ENCODE results near the gene SLC39A11. TPM values are rescaled to one million over a fixed set of nuclear protein-coding genes. Genes with fewer than 3 reads are reported as not detected.

Gene SLC39A11
- total and polyA plus RNA-seq, 4 donors, result 18.9 to 44.9 (median 28.2) TPM

DNA sequence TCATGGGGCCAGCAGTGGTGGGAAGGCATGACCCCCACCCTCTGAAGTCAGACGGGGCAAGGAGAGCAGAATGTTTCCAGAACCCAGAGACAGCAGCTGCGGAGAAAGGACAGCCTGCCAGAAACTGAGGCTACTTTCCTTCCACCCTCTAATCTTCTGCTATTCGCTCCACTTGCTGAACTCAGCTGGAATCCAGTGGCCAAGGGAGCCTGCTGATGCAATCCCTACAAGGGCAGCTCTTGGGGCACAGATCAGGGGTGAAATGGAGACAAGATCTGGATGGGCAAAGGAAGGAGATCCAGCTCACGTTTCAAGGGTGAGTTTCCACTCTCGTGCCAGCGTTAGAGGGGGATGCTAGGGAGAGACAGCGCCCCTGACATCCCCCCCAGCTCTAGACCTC lies 479.1 kb downstream of the SLC39A11 start (continued):
- TF ChIP-seq, protein P1, sequence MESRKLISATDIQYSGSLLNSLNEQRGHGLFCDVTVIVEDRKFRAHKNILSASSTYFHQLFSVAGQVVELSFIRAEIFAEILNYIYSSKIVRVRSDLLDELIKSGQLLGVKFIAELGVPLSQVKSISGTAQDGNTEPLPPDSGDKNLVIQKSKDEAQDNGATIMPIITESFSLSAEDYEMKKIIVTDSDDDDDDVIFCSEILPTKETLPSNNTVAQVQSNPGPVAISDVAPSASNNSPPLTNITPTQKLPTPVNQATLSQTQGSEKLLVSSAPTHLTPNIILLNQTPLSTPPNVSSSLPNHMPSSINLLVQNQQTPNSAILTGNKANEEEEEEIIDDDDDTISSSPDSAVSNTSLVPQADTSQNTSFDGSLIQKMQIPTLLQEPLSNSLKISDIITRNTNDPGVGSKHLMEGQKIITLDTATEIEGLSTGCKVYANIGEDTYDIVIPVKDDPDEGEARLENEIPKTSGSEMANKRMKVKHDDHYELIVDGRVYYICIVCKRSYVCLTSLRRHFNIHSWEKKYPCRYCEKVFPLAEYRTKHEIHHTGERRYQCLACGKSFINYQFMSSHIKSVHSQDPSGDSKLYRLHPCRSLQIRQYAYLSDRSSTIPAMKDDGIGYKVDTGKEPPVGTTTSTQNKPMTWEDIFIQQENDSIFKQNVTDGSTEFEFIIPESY (IDR thresholded peaks at IDR 0.05), result no peak
- TF ChIP-seq HNF4G (IDR thresholded peaks at IDR 0.05) (no peak), EGR1 (IDR thresholded peaks at IDR 0.05; ENCODE audit: low read depth in 2 of 2) (no peak)

GRCh38 chr17:72611172-72611571 lies 481.3 kb downstream of the SLC39A11 start:
- Histone ChIP-seq H3K9ac (ENCODE audit: low read depth in 1 of 2, low read length in 2 of 2) (no peak overlapping the region), H3K4me1 (ENCODE audit: control insufficient read depth in 4 of 4, insufficient read depth in 4 of 4, low read length in 3 of 4) (no peaks in the 10 kb centered on the region), H3K36me3 (ENCODE audit: control insufficient read depth in 4 of 4, insufficient read depth in 3 of 4, low read depth in 1 of 4, low read length in 3 of 4) (no peaks in the 10 kb centered on the region), H3K27ac (ENCODE audit: low read depth in 1 of 2, low read length in 2 of 2) (no peak overlapping the region), H3K4me3 (ENCODE audit: low read depth in 1 of 3, low read length in 3 of 3) (no peak overlapping the region), H3K27me3 (ENCODE audit: control insufficient read depth in 4 of 4, insufficient read depth in 4 of 4, low read length in 3 of 4) (peaks cover 0 to 5% (median 0%) of the 10 kb centered on the region in 4 donors), H3K9me3 (ENCODE audit: control insufficient read depth in 4 of 4, low read length in 3 of 4) (peaks cover 0 to 4% (median 0%) of the 10 kb centered on the region in 4 donors)
- no peak for TF ChIP-seq FOXA1 (IDR thresholded peaks at IDR 0.05)
- TF ChIP-seq, protein P2, sequence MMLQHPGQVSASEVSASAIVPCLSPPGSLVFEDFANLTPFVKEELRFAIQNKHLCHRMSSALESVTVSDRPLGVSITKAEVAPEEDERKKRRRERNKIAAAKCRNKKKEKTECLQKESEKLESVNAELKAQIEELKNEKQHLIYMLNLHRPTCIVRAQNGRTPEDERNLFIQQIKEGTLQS (IDR thresholded peaks at IDR 0.05), result no peak
- TF ChIP-seq FOXA2 (IDR thresholded peaks at IDR 0.05), result no peak
- no peak for TF ChIP-seq RXRA (IDR thresholded peaks at IDR 0.05)
- TF ChIP-seq GABPA (IDR thresholded peaks at IDR 0.05 in 1 of 2, conservative IDR thresholded peaks at IDR 0.05 in 1 of 2), result no peak
- no peak for TF ChIP-seq YY1 (IDR thresholded peaks at IDR 0.05)
- no peak for TF ChIP-seq SP1 (IDR thresholded peaks at IDR 0.05)
- TF ChIP-seq, protein P1 (IDR thresholded peaks at IDR 0.05), result no peak
- TF ChIP-seq TAF1 (conservative IDR thresholded peaks at IDR 0.05), result no peak
- no peak for TF ChIP-seq HNF4A (conservative IDR thresholded peaks at IDR 0.05)
- no peak for TF ChIP-seq CTCF (IDR thresholded peaks at IDR 0.05; ENCODE audit: low read depth, low read length, missing input control)
- DNase-seq (ENCODE audit: low spot score), result no peak
- 79% methylated on average over 9 of the region's 9 CpGs for WGBS

- Histone ChIP-seq H3K4me1 (ENCODE audit: control insufficient read depth in 4 of 4, insufficient read depth in 4 of 4, low read length in 3 of 4) (no peaks in the 10 kb centered on the region), H3K36me3 (ENCODE audit: control insufficient read depth in 4 of 4, insufficient read depth in 3 of 4, low read depth in 1 of 4, low read length in 3 of 4) (no peaks in the 10 kb centered on the region), H3K27me3 (ENCODE audit: control insufficient read depth in 4 of 4, insufficient read depth in 4 of 4, low read length in 3 of 4) (no peaks in the 10 kb centered on the region), H3K27ac (ENCODE audit: low read depth in 1 of 2, low read length in 2 of 2) (no peak overlapping the region), H3K9me3 (ENCODE audit: control insufficient read depth in 4 of 4, low read length in 3 of 4) (peaks cover 0 to 4% (median 0%) of the 10 kb centered on the region in 4 donors), H3K4me3 (ENCODE audit: low read depth in 1 of 3, low read length in 3 of 3) (no peak overlapping the region), H3K9ac (ENCODE audit: low read depth in 1 of 2, low read length in 2 of 2) (no peak overlapping the region)
- no peak for TF ChIP-seq TAF1 (conservative IDR thresholded peaks at IDR 0.05)
- TF ChIP-seq HNF4A (conservative IDR thresholded peaks at IDR 0.05), result no peak
- TF ChIP-seq EGR1 (IDR thresholded peaks at IDR 0.05; ENCODE audit: low read depth in 2 of 2), result no peak
- no peak for TF ChIP-seq CTCF (IDR thresholded peaks at IDR 0.05; ENCODE audit: low read depth, low read length, missing input control)
- TF ChIP-seq YY1 (IDR thresholded peaks at IDR 0.05), result no peak
- TF ChIP-seq, protein P3, sequence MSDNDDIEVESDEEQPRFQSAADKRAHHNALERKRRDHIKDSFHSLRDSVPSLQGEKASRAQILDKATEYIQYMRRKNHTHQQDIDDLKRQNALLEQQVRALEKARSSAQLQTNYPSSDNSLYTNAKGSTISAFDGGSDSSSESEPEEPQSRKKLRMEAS (IDR thresholded peaks at IDR 0.05), result no peak
- no peak for TF ChIP-seq FOXA2 (IDR thresholded peaks at IDR 0.05)
- no peak for TF ChIP-seq NR2F2 (IDR thresholded peaks at IDR 0.05)
- no peak for TF ChIP-seq GABPA (IDR thresholded peaks at IDR 0.05 in 1 of 2, conservative IDR thresholded peaks at IDR 0.05 in 1 of 2)
- TF ChIP-seq HNF4G (IDR thresholded peaks at IDR 0.05), result no peak
- DNase-seq (ENCODE audit: low spot score), result no peak
- 71% methylated on average over 2 of the region's 2 CpGs for WGBS
These were observed 483.0 kb downstream of the SLC39A11 start for GRCh38 chr17:72609501-72609900.
